AG04450 (cell line): ENCODE results near the gene ACY1. TPM values are rescaled to one million over a fixed set of nuclear protein-coding genes. Genes with fewer than 3 reads are reported as not detected.

Experiments
- CTCF ChIA-PET: fragments of 300-600, 350-600 bp; formaldehyde crosslinking; extraction: SDS; loops from one replicate; lab custom pipeline; 2022; ENCODE audit warnings: antibody characterized with exemption, inconsistent platforms; lab: Charles Lee
- POLR2A ChIA-PET: fragments of 350-600 bp; formaldehyde crosslinking; extraction: SDS; loops from one replicate; lab custom pipeline; 2021; ENCODE audit warnings: antibody characterized with exemption, inconsistent platforms; lab: Yijun Ruan, JAX
- DNase-seq: peaks from one replicate; pipeline ENCODE4 v3.0.0-alpha.2; 2011; ENCODE audit warnings: low read depth, low spot score
- H3K27ac ChIP-seq: one replicate; pipeline ENCODE4 v1.5.1; 2012; ENCODE audit warnings: low read depth, low read length, control low read depth
- H3K27me3 ChIP-seq: one replicate; pipeline ENCODE4 v1.6.0; 2012; ENCODE audit warnings: low read length; ENCODE audit not compliant: control insufficient read depth, insufficient read depth
- H3K4me3 ChIP-seq: 2 replicates; pipeline ENCODE4 v1.5.1; 2011; ENCODE audit warnings: mild to moderate bottlenecking, low read depth, low read length, control low read depth
- H3K9me3 ChIP-seq: 2 replicates; pipeline ENCODE4 v1.5.1; 2012; ENCODE audit warnings: low read length; ENCODE audit not compliant: control insufficient read depth, insufficient read depth
- polyA plus RNA-seq: library from polyadenylated mRNA; depleted of rRNA; stranded (reverse); fragments of >200 nt; gene quantifications from 2 replicates; pipeline ENCODE4 v1.2.3, GENCODE V29; 2011
- TF ChIP-seq, protein P1 (sequence below): IDR thresholded peaks from 2 replicates; pipeline ENCODE4 v1.5.1; 2011; ENCODE audit warnings: low read depth, low read length, control low read depth, inconsistent platforms

ACY1 gene
- polyA plus RNA-seq, 1 experiment: 20.4 TPM

DNA sequence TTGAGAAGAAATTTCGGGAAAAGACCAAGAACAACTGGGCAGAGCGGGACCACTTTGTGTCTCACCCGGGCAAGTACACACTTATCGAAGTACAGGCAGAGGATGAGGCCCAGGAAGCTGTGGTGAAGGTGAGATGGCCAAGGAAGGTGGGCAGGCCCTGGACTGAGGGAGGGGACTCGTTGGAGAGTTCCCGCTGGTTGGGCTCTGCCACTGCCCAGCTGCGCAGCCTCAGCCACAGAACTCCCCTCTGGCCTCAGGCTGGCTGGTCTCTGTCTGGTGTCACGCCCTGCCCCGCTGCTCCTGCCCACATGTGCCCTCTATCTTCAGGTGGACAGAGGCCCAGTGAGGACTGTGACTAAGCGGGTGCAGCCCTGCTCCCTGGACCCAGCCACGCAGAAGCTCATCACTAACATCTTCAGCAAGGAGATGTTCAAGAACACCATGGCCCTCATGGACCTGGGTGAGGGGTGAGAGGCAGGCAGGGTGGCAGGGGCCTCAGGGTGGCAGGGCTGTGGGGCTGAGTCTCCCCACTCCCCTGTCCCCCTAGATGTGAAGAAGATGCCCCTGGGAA is 38.8 kb upstream of the ACY1 start:
- ChIA-PET POLR2A (interaction anchor here (0.5 kb wide), 1 partner anchor 101 kb away, joined by 3 read pairs; no protein-coding TSS in a partner anchor), CTCF (no interaction called here)
- Histone ChIP-seq H3K9me3 (no peaks in the 10 kb centered on the region; the same call in 1 of the 2 replicates), H3K27ac (no peak overlapping the region), H3K4me3 (no peak overlapping the region), H3K27me3 (no peaks in the 10 kb centered on the region)
- TF ChIP-seq, protein P1, sequence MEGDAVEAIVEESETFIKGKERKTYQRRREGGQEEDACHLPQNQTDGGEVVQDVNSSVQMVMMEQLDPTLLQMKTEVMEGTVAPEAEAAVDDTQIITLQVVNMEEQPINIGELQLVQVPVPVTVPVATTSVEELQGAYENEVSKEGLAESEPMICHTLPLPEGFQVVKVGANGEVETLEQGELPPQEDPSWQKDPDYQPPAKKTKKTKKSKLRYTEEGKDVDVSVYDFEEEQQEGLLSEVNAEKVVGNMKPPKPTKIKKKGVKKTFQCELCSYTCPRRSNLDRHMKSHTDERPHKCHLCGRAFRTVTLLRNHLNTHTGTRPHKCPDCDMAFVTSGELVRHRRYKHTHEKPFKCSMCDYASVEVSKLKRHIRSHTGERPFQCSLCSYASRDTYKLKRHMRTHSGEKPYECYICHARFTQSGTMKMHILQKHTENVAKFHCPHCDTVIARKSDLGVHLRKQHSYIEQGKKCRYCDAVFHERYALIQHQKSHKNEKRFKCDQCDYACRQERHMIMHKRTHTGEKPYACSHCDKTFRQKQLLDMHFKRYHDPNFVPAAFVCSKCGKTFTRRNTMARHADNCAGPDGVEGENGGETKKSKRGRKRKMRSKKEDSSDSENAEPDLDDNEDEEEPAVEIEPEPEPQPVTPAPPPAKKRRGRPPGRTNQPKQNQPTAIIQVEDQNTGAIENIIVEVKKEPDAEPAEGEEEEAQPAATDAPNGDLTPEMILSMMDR: no peak
- no peak for DNase-seq

DNA sequence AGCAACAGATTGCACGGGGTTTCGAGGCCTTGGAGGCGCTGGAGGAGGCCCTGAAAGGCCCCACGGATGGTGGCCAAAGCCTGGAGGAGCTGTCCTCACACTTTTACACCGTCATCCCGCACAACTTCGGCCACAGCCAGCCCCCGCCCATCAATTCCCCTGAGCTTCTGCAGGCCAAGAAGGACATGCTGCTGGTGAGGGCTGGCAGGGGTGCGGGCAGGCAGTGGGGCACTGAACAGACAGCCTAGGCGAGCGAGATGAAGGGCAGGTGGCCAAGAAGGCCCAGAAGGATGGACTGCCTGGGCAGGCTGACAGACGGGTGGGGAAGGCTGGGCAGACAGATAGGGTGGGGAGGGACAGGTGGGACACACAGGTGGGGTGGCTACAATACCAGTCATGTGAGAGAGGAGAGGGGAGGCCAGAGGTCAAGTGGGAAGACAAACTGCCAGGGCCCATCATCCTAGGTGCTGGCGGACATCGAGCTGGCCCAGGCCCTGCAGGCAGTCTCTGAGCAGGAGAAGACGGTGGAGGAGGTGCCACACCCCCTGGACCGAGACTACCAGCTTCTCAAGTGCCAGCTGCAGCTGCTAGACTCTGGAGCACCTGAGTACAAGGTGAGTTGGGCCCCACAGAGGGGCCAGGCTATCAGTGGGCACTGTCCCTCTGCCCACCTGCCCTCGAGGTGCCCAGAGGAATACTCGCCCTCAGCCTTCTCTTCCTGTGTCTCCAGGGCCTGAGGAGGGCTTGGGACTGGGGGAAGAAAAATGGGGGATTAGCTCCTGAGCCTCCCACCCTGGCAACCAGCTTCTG is 38.1 kb upstream of the ACY1 start:
- H3K4me3 ChIP-seq: no peak overlapping the region
- POLR2A ChIA-PET: interaction anchor here (0.5 kb wide), 1 partner anchor 100 kb away, joined by 3 read pairs; no protein-coding TSS in a partner anchor
- no peaks in the 10 kb centered on the region; the same call in 1 of the 2 replicates for H3K9me3 ChIP-seq
- no peak overlapping the region for H3K27ac ChIP-seq
- CTCF ChIA-PET: no interaction called here
- TF ChIP-seq, protein P1: no peak
- no peak for DNase-seq
- H3K27me3 ChIP-seq: no peaks in the 10 kb centered on the region

DNA sequence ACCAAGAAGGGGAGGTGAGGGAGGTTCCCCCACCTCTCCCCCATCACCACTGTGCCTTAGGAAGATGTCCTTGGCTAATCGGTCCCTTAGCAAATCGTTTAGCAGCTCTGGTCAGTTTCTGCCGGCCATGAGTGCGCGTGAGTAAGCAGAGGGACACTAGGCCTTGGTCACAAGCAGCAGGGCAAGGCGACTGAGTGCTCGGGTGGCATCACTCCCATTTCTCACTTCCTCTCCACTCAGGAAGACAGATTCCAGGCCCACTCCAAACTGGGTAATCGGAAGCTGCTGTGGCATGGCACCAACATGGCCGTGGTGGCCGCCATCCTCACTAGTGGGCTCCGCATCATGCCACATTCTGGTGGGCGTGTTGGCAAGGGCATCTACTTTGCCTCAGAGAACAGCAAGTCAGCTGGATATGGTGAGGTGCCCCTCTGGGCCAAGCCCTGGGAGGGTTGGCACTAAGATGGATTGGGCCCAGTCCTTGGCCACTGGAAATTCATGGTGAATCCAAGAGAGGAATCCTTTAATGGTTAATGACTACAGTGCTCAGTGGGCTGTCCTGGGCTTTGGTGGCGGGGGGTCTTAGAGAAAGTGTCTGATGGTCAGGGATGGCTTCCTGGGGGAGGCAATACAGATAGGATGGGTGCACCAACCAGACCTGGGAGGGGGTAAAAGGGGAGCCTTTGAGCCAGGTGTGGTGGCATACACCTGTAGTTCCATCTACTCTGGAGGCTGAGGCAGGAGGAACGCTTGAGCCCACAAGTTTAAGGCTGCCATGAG is 37.2 kb upstream of the ACY1 start:
- Histone ChIP-seq H3K27me3 (no peaks in the 10 kb centered on the region), H3K4me3 (no peak overlapping the region), H3K27ac (no peak overlapping the region), H3K9me3 (no peaks in the 10 kb centered on the region; the same call in 1 of the 2 replicates)
- no peak for DNase-seq
- POLR2A ChIA-PET: no interaction called here
- CTCF ChIA-PET: no interaction called here
- TF ChIP-seq, protein P1: no peak

DNA sequence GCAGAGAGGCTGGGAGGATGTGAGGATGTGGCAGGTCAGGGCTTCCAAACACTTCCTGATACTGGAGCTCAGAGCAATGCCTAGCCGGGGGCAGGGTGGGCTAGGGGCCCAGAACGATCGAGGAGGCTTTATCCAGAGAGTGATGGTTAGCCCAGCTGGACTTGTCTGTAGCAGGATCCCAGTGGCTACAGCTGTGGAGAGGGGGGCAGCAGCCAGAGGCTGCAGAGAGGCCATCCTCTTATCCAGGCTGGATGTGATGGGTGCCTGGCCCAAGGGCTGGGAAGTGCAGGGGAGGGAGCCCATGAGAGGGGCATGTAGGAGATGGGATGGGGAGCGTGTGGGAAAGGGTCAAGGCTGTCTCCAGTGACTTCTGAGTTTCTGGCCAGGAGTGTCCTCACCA is 36.5 kb upstream of the ACY1 start:
- no peak for DNase-seq
- Histone ChIP-seq H3K27me3 (no peaks in the 10 kb centered on the region), H3K4me3 (no peak overlapping the region), H3K9me3 (no peaks in the 10 kb centered on the region; the same call in 1 of the 2 replicates), H3K27ac (no peak overlapping the region)
- ChIA-PET POLR2A (no interaction called here), CTCF (no interaction called here)
- TF ChIP-seq, protein P1: no peak
